GM21515 (cell line): ENCODE results near the gene DOK7.
"Not testable (repeated sequence)": the region's sequence is repeated elsewhere in the genome, so short reads cannot be mapped to it uniquely, and the experiment has no call there.

Source experiments
- ATAC-seq: cut with Tn5 transposase; IDR thresholded peaks from one replicate; pipeline ENCODE4 v1.9.1; 2021; ENCODE audit not compliant: unreplicated experiment

Gene DOK7

GRCh38 chr4:3531318-3531878 lies 68.3 kb downstream of the DOK7 start:
- ATAC-seq, result no peak

- ATAC-seq, result peak; percentile 78
Observed at GRCh38 chr4:3531879-3532750, 69.0 kb downstream of the DOK7 start, which contains the start of gene LRPAP1. Gene LRPAP1 (minus strand): TSS chr4:3532422. CDS start chr4:3532412, 10 bp downstream.

- ATAC-seq, result no peak
Observed at GRCh38 chr4:3532751-3533422, 69.8 kb downstream of the DOK7 start.

GRCh38 chr4:3533423-3533820 lies 70.3 kb downstream of the DOK7 start:
- no peak for ATAC-seq

GRCh38 chr4:3535812-3536211 lies 72.7 kb downstream of the DOK7 start:
- not testable (repeated sequence) for ATAC-seq

- not testable (repeated sequence) for ATAC-seq
Observed at GRCh38 chr4:3538906-3539305, 75.8 kb downstream of the DOK7 start.

- ATAC-seq, result not testable (repeated sequence)
Observed at GRCh38 chr4:3543415-3543814, 80.3 kb downstream of the DOK7 start.
